ENCODE data around the gene LILRA6.

- no peak for TF ChIP-seq CTCF (IDR thresholded peaks at IDR 0.05)
- no peak for TF ChIP-seq POLR2A (IDR thresholded peaks at IDR 0.05)
Measured at GRCh38 chr19:54230031-54230430, 12.6 kb downstream of the LILRA6 start.
